Vagina (tissue), 2 donors: ENCODE data around the gene PADI2. TPM values are rescaled to one million over a fixed set of nuclear protein-coding genes. Genes with fewer than 3 reads are reported as not detected.

ENCODE experiments used
- DNase-seq, 2 donors: peaks; one replicate each; pipeline ENCODE4 v3.0.0-alpha.2; 2017; ENCODE audit errors: extremely low spot score in 2 of 2
- H3K27ac ChIP-seq: fragments of 200-600 bp; sonication (generic); one replicate; pipeline ENCODE4 v1.5.1; 2019
- H3K27me3 ChIP-seq: fragments of 200-600 bp; sonication (generic); one replicate; pipeline ENCODE4 v1.5.1; 2019
- H3K36me3 ChIP-seq, 2 donors: fragments of 200-600 bp; sonication (generic); one replicate each; pipeline ENCODE4 v1.5.1; 2017 to 2019
- H3K4me1 ChIP-seq: fragments of 200-600 bp; sonication (generic); one replicate; pipeline ENCODE4 v1.5.1; 2019
- H3K4me3 ChIP-seq, 2 donors: fragments of 200-600 bp; sonication (generic); 1 replicate in 1 of 2; 2 replicates in 1 of 2; pipeline ENCODE4 v1.5.1; 2016 to 2019
- H3K9me3 ChIP-seq: fragments of 200-600 bp; sonication (generic); one replicate; pipeline ENCODE4 v1.5.1; 2019
- POLR2A ChIP-seq, 2 donors: fragments of 450-650 bp; IDR thresholded peaks; one replicate each; pipeline ENCODE4 v1.6.1; 2017; ENCODE audit warnings: antibody characterized with exemption in 2 of 2, mild to moderate bottlenecking in 2 of 2, moderate library complexity in 2 of 2
- POLR2AphosphoS5 ChIP-seq, 2 donors: sonication (generic); formaldehyde crosslinking; IDR thresholded peaks; one replicate each; pipeline ENCODE4 v1.9.0; 2017; ENCODE audit warnings: antibody characterized with exemption in 2 of 2, mild to moderate bottlenecking in 2 of 2, low read depth in 1 of 2; ENCODE audit not compliant: insufficient read depth in 1 of 2
- intact Hi-C: fragments of 100-400 bp; cut with DNase I; formaldehyde crosslinking; loops from one replicate; pipeline ENCODE4 v1.15.1; 2023
- total RNA-seq: library from RNA; depleted of rRNA; stranded (reverse); fragments of >200 nt; gene quantifications from one replicate; pipeline ENCODE4 v1.2.3, GENCODE V29; 2016
- TF ChIP-seq, protein P1 (sequence below), 3 experiments: fragments of 450-650 bp in 2 of 3; fragments of 200-600 bp in 1 of 3; sonication (generic) in 1 of 3; IDR thresholded peaks; one replicate each; pipeline ENCODE4 v1.5.1; 2017 to 2019; ENCODE audit warnings: antibody characterized with exemption in 3 of 3, mild to moderate bottlenecking in 2 of 3, moderate library complexity in 2 of 3

The PADI2 gene
- total RNA-seq, 1 donor from 2014 or later: 0.98 TPM

DNA sequence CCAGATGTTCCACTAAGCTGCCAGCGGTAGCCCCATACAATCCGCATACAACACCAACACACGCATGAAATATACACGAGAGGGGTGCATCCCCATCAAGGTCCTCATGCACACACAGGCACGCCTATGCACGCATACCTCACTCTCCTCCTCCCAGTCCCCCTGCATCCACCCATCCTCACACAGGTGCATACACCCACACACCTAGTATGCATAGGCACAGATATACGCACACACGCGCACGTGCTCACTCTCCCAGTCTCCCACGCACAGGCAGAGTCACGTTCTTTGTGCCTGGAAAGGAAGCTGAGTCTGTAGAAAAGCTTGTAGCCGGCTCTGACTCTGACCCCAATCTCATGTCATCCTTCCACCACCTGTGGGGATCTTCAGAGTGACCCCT, 16.9 kb upstream of the PADI2 start:
- Histone ChIP-seq H3K36me3 (no peaks in the 10 kb centered on the region), H3K27me3 (no peaks in the 10 kb centered on the region), H3K27ac (no peak overlapping the region), H3K4me3 (no peak overlapping the region), H3K4me1 (no peaks in the 10 kb centered on the region), H3K9me3 (no peaks in the 10 kb centered on the region)
- TF ChIP-seq POLR2A (IDR thresholded peaks at IDR 0.05) (no peak), POLR2AphosphoS5 (IDR thresholded peaks at IDR 0.05; ENCODE audit: insufficient read depth in 1 of 2, low read depth in 1 of 2) (no peak)
- TF ChIP-seq, protein P1, sequence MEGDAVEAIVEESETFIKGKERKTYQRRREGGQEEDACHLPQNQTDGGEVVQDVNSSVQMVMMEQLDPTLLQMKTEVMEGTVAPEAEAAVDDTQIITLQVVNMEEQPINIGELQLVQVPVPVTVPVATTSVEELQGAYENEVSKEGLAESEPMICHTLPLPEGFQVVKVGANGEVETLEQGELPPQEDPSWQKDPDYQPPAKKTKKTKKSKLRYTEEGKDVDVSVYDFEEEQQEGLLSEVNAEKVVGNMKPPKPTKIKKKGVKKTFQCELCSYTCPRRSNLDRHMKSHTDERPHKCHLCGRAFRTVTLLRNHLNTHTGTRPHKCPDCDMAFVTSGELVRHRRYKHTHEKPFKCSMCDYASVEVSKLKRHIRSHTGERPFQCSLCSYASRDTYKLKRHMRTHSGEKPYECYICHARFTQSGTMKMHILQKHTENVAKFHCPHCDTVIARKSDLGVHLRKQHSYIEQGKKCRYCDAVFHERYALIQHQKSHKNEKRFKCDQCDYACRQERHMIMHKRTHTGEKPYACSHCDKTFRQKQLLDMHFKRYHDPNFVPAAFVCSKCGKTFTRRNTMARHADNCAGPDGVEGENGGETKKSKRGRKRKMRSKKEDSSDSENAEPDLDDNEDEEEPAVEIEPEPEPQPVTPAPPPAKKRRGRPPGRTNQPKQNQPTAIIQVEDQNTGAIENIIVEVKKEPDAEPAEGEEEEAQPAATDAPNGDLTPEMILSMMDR (IDR thresholded peaks at IDR 0.05): no peak
- DNase-seq: no peak
- intact Hi-C loops: no loop called here

GRCh38 chr1:17135530-17135929, 16.3 kb upstream of the PADI2 start:
- no peak for DNase-seq
- Histone ChIP-seq H3K36me3 (no peaks in the 10 kb centered on the region), H3K4me1 (no peaks in the 10 kb centered on the region), H3K9me3 (no peaks in the 10 kb centered on the region), H3K4me3 (no peak overlapping the region), H3K27ac (no peak overlapping the region), H3K27me3 (no peaks in the 10 kb centered on the region)
- intact Hi-C loops: no loop called here
- TF ChIP-seq, protein P1 (IDR thresholded peaks at IDR 0.05): no peak
- TF ChIP-seq POLR2A (IDR thresholded peaks at IDR 0.05): no peak

GRCh38 chr1:17134724-17135123, 15.5 kb upstream of the PADI2 start:
- Histone ChIP-seq H3K27ac (no peak overlapping the region), H3K27me3 (no peaks in the 10 kb centered on the region), H3K4me3 (no peak overlapping the region), H3K9me3 (no peaks in the 10 kb centered on the region), H3K36me3 (no peaks in the 10 kb centered on the region), H3K4me1 (no peaks in the 10 kb centered on the region)
- no peak for TF ChIP-seq POLR2AphosphoS5 (IDR thresholded peaks at IDR 0.05; ENCODE audit: insufficient read depth in 1 of 2, low read depth in 1 of 2)
- TF ChIP-seq, protein P1 (IDR thresholded peaks at IDR 0.05): no peak
- TF ChIP-seq POLR2A (IDR thresholded peaks at IDR 0.05): no peak
- intact Hi-C loops: no loop called here
- DNase-seq: no peak

GRCh38 chr1:17134034-17134433, 14.8 kb upstream of the PADI2 start:
- no peak for DNase-seq
- no peaks in the 10 kb centered on the region for H3K9me3 ChIP-seq
- no peak overlapping the region for H3K27ac ChIP-seq
- H3K4me3 ChIP-seq: no peak overlapping the region
- H3K27me3 ChIP-seq: no peaks in the 10 kb centered on the region
- no peaks in the 10 kb centered on the region for H3K4me1 ChIP-seq
- no peak for TF ChIP-seq POLR2AphosphoS5 (IDR thresholded peaks at IDR 0.05; ENCODE audit: insufficient read depth in 1 of 2, low read depth in 1 of 2)
- TF ChIP-seq, protein P1 (IDR thresholded peaks at IDR 0.05): no peak
- TF ChIP-seq POLR2A (IDR thresholded peaks at IDR 0.05): no peak
- intact Hi-C loops: no loop called here
- H3K36me3 ChIP-seq: no peaks in the 10 kb centered on the region

DNA sequence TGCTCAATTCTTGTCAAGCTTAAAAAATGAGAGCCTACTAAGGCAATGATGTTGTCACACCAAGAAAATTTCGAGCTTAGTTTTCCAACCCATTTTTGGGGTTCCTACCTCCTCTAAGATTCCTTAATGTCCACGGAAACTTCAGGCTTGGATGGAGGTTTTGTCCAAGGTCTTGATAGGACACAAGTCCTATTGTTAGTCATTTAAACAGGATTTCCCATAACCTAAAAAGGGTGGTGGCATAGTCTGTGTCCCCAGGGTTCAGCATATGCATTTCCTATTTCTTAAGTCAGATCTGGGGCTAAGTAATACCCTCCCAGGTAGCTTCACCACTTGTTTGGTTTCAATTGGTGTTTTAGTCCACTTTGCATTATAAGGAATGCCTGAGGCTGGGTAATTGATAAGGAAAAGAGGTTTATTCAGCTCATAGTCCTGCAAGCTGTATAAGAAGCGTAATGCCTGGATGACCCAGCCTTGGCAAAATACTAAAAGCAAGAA, 10.9 kb upstream of the PADI2 start:
- Histone ChIP-seq H3K27me3 (no peaks in the 10 kb centered on the region), H3K4me1 (peaks cover 7% of the 10 kb centered on the region), H3K36me3 (no peaks in the 10 kb centered on the region), H3K9me3 (no peaks in the 10 kb centered on the region), H3K4me3 (no peak overlapping the region), H3K27ac (no peak overlapping the region)
- no peak for DNase-seq
- TF ChIP-seq POLR2AphosphoS5 (IDR thresholded peaks at IDR 0.05; ENCODE audit: insufficient read depth in 1 of 2, low read depth in 1 of 2) (no peak), POLR2A (IDR thresholded peaks at IDR 0.05) (no peak)
- TF ChIP-seq, protein P1 (IDR thresholded peaks at IDR 0.05): no peak
- intact Hi-C loops: no loop called here
